Testis (tissue), 3 donors: ENCODE results near the gene VPS16. TPM values are rescaled to one million over a fixed set of nuclear protein-coding genes. Genes with fewer than 3 reads are reported as not detected.
"Not testable (repeated sequence)": the region's sequence is repeated elsewhere in the genome, so short reads cannot be mapped to it uniquely, and the experiment has no call there.

ENCODE experiments used
- DNase-seq: peaks from one replicate; pipeline ENCODE4 v3.0.0-alpha.2; 2019
- H3K27ac ChIP-seq, 2 donors: fragments of 200-600 bp; sonication (generic); one replicate each; pipeline ENCODE4 v1.5.1; 2019
- H3K27me3 ChIP-seq: fragments of 200-600 bp; sonication (generic); one replicate; pipeline ENCODE4 v1.5.1; 2019
- H3K36me3 ChIP-seq: fragments of 200-600 bp; sonication (generic); one replicate; pipeline ENCODE4 v1.5.1; 2017; ENCODE audit warnings: low read depth; ENCODE audit errors: missing control alignments
- H3K4me1 ChIP-seq: fragments of 200-600 bp; sonication (generic); one replicate; pipeline ENCODE4 v1.5.1; 2019
- H3K4me3 ChIP-seq, 2 donors: fragments of 200-600 bp; sonication (generic); one replicate each; pipeline ENCODE4 v1.5.1; 2017 to 2019
- H3K9me3 ChIP-seq: fragments of 200-600 bp; sonication (generic); one replicate; pipeline ENCODE4 v1.5.1; 2017
- POLR2A ChIP-seq: fragments of 450-650 bp; IDR thresholded peaks from one replicate; pipeline ENCODE4 v1.6.1; 2017; ENCODE audit warnings: antibody characterized with exemption, mild to moderate bottlenecking, moderate library complexity
- WGBS, 2 donors: methylation state at CpG; one replicate each; pipeline ENCODE4 v1.1.5; 2018; 5-methylcytosine and 5-hydroxymethylcytosine counted together
- intact Hi-C: fragments of 100-400 bp; cut with DNase I; formaldehyde crosslinking; loops from one replicate; pipeline ENCODE4 v1.15.1; 2023; ENCODE audit warnings: low total_unique reads
- polyA plus RNA-seq: library from polyadenylated mRNA; stranded (reverse); fragments of 350-450 nt; fragmentation: Illumina TruSeq; extraction: RNeasy Lipid Tissue Mini Kit (QIAGEN cat#74804); gene quantifications from one replicate; pipeline ENCODE4 v1.2.3, GENCODE V29; 2014; ENCODE audit warnings: low read depth, low replicate concordance; ENCODE audit not compliant: insufficient read depth
- total RNA-seq, 2 donors: library from RNA; depleted of rRNA; stranded (reverse); fragments of >200 nt; gene quantifications; one replicate each; pipeline ENCODE4 v1.2.3, GENCODE V29; 2016
- TF ChIP-seq, protein P1 (sequence below), 3 experiments: fragments of 450-650 bp in 2 of 3; fragments of 200-600 bp in 1 of 3; sonication (generic) in 1 of 3; IDR thresholded peaks; one replicate each; pipeline ENCODE4 v1.5.1; 2016 to 2019; ENCODE audit warnings: antibody characterized with exemption in 3 of 3, mild to moderate bottlenecking in 2 of 3, moderate library complexity in 1 of 3

Gene VPS16
- total and polyA plus RNA-seq, 3 donors from 2014 or later = 24.3 to 31.4 (median 27.3) TPM

DNA sequence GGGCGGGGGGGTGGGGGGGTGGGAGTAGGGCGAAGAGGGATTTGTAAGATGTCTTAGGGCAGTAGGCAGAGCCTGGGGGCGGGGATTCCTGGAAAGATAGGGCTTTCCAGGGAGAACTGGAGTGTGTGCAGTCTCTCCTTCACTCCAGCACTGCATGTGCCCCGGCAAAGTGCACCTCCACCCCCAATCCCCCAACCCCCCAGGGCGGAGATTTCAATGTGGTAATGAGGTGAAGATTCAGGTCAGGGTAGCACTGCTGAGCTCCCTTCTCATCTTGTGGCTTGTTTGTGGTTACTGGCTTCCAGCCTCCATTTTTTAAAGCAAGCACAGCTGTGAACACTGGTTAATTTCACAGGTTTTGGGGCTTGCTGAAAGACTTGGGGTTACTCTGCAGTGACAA, 18.5 kb upstream of the VPS16 start:
- Histone ChIP-seq H3K27me3 (no peaks in the 10 kb centered on the region), H3K27ac (no peak overlapping the region), H3K9me3 (no peaks in the 10 kb centered on the region), H3K4me3 (no peak overlapping the region), H3K36me3 (no peaks in the 10 kb centered on the region), H3K4me1 (peaks cover 11% of the 10 kb centered on the region)
- 25 to 40% methylated on average over 3 to 5 of the region's 5 CpGs for WGBS, 2 donors
- DNase-seq = peak; percentile 12
- intact Hi-C loops = no loop called here
- no peak for TF ChIP-seq POLR2A
- TF ChIP-seq, protein P1, sequence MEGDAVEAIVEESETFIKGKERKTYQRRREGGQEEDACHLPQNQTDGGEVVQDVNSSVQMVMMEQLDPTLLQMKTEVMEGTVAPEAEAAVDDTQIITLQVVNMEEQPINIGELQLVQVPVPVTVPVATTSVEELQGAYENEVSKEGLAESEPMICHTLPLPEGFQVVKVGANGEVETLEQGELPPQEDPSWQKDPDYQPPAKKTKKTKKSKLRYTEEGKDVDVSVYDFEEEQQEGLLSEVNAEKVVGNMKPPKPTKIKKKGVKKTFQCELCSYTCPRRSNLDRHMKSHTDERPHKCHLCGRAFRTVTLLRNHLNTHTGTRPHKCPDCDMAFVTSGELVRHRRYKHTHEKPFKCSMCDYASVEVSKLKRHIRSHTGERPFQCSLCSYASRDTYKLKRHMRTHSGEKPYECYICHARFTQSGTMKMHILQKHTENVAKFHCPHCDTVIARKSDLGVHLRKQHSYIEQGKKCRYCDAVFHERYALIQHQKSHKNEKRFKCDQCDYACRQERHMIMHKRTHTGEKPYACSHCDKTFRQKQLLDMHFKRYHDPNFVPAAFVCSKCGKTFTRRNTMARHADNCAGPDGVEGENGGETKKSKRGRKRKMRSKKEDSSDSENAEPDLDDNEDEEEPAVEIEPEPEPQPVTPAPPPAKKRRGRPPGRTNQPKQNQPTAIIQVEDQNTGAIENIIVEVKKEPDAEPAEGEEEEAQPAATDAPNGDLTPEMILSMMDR (IDR thresholded peaks at IDR 0.05) = no peak

DNA sequence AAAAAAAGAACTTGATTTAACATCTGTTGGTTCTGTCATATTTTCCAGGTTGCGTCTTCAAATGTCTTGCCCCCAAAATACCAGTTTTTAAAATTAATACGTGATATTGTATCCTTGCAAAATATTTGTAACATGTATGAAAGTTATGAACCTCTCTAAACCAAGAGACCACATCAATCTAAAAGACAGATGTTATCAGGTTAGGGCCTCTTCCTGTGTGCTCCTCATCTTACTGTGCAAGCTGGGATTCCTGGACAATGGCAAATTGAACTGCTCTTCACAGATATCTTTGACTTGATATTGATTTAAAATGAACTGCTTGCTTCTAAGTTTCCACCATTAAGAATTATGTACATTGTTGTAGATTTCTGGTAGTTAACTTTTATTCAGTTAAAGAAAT, 14.8 kb upstream of the VPS16 start:
- 93 to 94% methylated on average over 2 of the region's 2 CpGs for WGBS, 2 donors

DNA sequence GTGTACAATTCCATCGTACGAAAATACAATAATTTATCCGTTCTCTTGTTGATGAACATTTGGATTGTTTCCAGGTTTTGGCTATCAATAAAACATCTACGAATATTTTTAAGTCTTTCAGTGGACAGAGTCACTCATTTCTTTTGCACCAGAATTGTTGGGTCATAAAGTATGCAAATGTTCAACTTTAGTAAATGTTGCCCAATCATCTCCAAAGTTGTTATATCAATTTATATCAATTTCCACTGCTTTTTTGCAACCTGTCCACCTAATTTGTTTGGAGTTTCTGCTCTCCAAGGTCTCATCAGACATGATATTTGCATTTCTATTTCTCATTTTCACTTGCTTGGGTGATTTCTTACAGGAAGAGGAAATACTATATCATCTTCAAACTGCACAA, 13.9 kb upstream of the VPS16 start:
- intact Hi-C loops = no loop called here
- Histone ChIP-seq H3K27ac (no peak overlapping the region), H3K4me3 (no peak overlapping the region), H3K4me1 (no peaks in the 10 kb centered on the region), H3K36me3 (no peaks in the 10 kb centered on the region), H3K9me3 (no peaks in the 10 kb centered on the region), H3K27me3 (no peaks in the 10 kb centered on the region)
- WGBS, 2 donors = 95 to 97% methylated on average over 4 of the region's 4 CpGs
- no peak for DNase-seq
- TF ChIP-seq, protein P1 (IDR thresholded peaks at IDR 0.05) = no peak
- no peak for TF ChIP-seq POLR2A

More for the DNA sequence above, 14.8 kb upstream of the VPS16 start:
- H3K27ac ChIP-seq = no peak overlapping the region
- H3K9me3 ChIP-seq = no peaks in the 10 kb centered on the region
- H3K36me3 ChIP-seq = no peaks in the 10 kb centered on the region
- H3K27me3 ChIP-seq = no peaks in the 10 kb centered on the region
- no peak for DNase-seq
- no peak overlapping the region for H3K4me3 ChIP-seq
- no peak for TF ChIP-seq POLR2A
- TF ChIP-seq, protein P1 (IDR thresholded peaks at IDR 0.05) = no peak
- intact Hi-C loops = no loop called here
- H3K4me1 ChIP-seq = no peaks in the 10 kb centered on the region

DNA sequence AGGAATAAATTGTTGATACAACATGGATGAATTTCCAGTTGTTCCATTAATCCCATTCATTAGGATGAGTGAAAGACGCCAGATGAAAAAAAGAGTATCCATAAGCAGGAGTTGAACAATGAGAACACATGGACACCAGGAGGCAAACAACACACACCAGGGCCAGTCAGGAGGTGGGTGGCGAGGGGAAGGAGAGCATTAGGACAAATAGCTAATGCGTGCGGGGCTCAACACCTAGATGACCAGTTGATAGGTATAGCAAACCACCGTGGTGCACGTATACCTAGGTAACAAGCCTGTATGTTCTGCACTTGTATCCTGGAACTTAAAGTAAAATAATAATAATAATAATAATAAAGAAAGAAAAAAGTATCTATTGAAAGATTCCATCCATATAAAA, 11.2 kb upstream of the VPS16 start:
- Histone ChIP-seq H3K4me3 (no peak overlapping the region), H3K4me1 (no peaks in the 10 kb centered on the region), H3K9me3 (no peaks in the 10 kb centered on the region), H3K27me3 (no peaks in the 10 kb centered on the region), H3K36me3 (no peaks in the 10 kb centered on the region), H3K27ac (no peak overlapping the region)
- DNase-seq = peak; percentile 4
- WGBS, 2 donors = 76 to 78% methylated on average over 6 of the region's 6 CpGs
- intact Hi-C loops = no loop called here
- no peak for TF ChIP-seq POLR2A
- TF ChIP-seq, protein P1 (IDR thresholded peaks at IDR 0.05) = no peak

DNA sequence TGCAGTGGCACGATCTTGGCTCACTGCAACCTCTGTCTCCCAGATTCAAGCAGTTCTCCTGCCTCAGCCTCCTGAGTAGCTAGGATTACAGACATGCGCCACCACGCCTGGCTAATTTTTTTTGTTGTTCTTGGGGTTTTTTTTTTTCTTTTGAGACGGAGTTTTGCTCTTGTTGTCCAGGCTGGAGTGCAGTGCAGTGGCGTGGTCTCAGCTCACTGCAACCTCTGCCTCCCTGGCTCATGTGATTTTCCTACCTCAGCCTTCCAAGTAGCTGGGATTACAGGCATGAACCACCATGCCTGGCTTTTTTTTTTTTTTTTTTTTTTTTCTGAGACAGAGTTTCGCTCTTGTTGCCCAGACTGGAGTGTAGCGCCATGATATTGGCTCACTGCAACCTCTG, 9.3 kb upstream of the VPS16 start:
- H3K9me3 ChIP-seq, H3K36me3 ChIP-seq, H3K4me1 ChIP-seq, DNase-seq, H3K4me3 ChIP-seq, H3K27me3 ChIP-seq, intact Hi-C loops, H3K27ac ChIP-seq: not testable (repeated sequence)
- WGBS, 2 donors = 80 to 84% methylated on average over 7 of the region's 7 CpGs
